H9 (cell line): ENCODE results near the gene VPS13A. TPM values are rescaled to one million over a fixed set of nuclear protein-coding genes. Genes with fewer than 3 reads are reported as not detected.

Experiments used
- DNase-seq: peaks from one replicate; pipeline ENCODE4 v3.0.0-alpha.2; 2017
- H2AFZ ChIP-seq: one replicate; pipeline ENCODE4 v1.6.1; 2013; ENCODE audit warnings: mild to moderate bottlenecking, low read length, control low read depth, moderate library complexity
- H2AK5ac ChIP-seq: 2 replicates; pipeline ENCODE4 v1.6.1; 2013; ENCODE audit warnings: low read length, control low read depth, mixed read lengths; ENCODE audit not compliant: insufficient read length
- H2BK120ac ChIP-seq: one replicate; pipeline ENCODE4 v1.6.1; 2013; ENCODE audit warnings: low read depth, mild to moderate bottlenecking, low read length, control low read depth, inconsistent platforms; ENCODE audit not compliant: poor library complexity, severe bottlenecking
- H2BK12ac ChIP-seq: 2 replicates; pipeline ENCODE4 v1.6.1; 2013; ENCODE audit warnings: low read length, control low read depth, mixed read lengths, low read depth; ENCODE audit not compliant: insufficient read length
- H2BK15ac ChIP-seq: 2 replicates; pipeline ENCODE4 v1.6.1; 2013; ENCODE audit warnings: low read depth, low read length, control low read depth
- H2BK20ac ChIP-seq: one replicate; pipeline ENCODE4 v1.6.1; 2013; ENCODE audit warnings: low read depth, mild to moderate bottlenecking, low read length, control low read depth, inconsistent platforms; ENCODE audit not compliant: poor library complexity, severe bottlenecking
- H2BK5ac ChIP-seq: 2 replicates; pipeline ENCODE4 v1.6.1; 2013; ENCODE audit warnings: low read length, control low read depth, mixed read lengths; ENCODE audit not compliant: insufficient read length
- H3K14ac ChIP-seq: 2 replicates; pipeline ENCODE4 v1.6.1; 2013; ENCODE audit warnings: low read length, control low read depth; ENCODE audit not compliant: insufficient read depth
- H3K18ac ChIP-seq: 2 replicates; pipeline ENCODE4 v1.6.1; 2013; ENCODE audit warnings: low read depth, mild to moderate bottlenecking, mixed read lengths, low read length, control low read depth; ENCODE audit not compliant: insufficient read length
- H3K23ac ChIP-seq: 2 replicates; pipeline ENCODE4 v1.6.1; 2013; ENCODE audit warnings: low read length, control low read depth, mixed read lengths, low read depth; ENCODE audit not compliant: insufficient read length
- H3K23me2 ChIP-seq: 2 replicates; pipeline ENCODE4 v1.6.1; 2013; ENCODE audit warnings: low read depth, mild to moderate bottlenecking, mixed read lengths, low read length, control low read depth; ENCODE audit not compliant: insufficient read length, poor library complexity, severe bottlenecking
- H3K27ac ChIP-seq: 2 replicates; pipeline ENCODE4 v1.5.1; 2013; ENCODE audit warnings: low read length, control low read depth, mixed read lengths, low read depth; ENCODE audit not compliant: insufficient read length
- H3K27me3 ChIP-seq: 2 replicates; pipeline ENCODE4 v1.6.1; 2013; ENCODE audit warnings: low read length, control low read depth, inconsistent platforms; ENCODE audit not compliant: insufficient read depth
- H3K4ac ChIP-seq: 2 replicates; pipeline ENCODE4 v1.6.1; 2013; ENCODE audit warnings: low read depth, mild to moderate bottlenecking, control low read depth, inconsistent platforms, low read length, moderate library complexity
- H3K4me1 ChIP-seq: 2 replicates; pipeline ENCODE4 v1.6.1; 2013; ENCODE audit warnings: low read length, control low read depth, inconsistent platforms; ENCODE audit not compliant: insufficient read depth
- H3K4me2 ChIP-seq: 2 replicates; pipeline ENCODE4 v1.6.1; 2013; ENCODE audit warnings: low read length, control low read depth, mixed read lengths; ENCODE audit not compliant: insufficient read length, insufficient read depth
- H3K56ac ChIP-seq: 2 replicates; pipeline ENCODE4 v1.6.1; 2013; ENCODE audit warnings: low read depth, mild to moderate bottlenecking, mixed read lengths, low read length, control low read depth; ENCODE audit not compliant: insufficient read length
- H3K79me1 ChIP-seq: 2 replicates; pipeline ENCODE4 v1.6.1; 2013; ENCODE audit warnings: low read depth, mild to moderate bottlenecking, moderate library complexity, low read length, control low read depth, inconsistent platforms; ENCODE audit not compliant: insufficient read depth, poor library complexity, severe bottlenecking
- H3K79me2 ChIP-seq: 2 replicates; pipeline ENCODE4 v1.6.1; 2013; ENCODE audit warnings: low read length, control low read depth, inconsistent platforms; ENCODE audit not compliant: insufficient read depth
- H3K9ac ChIP-seq: 2 replicates; pipeline ENCODE4 v1.6.1; 2013; ENCODE audit warnings: low read length, control low read depth, mixed read lengths; ENCODE audit not compliant: insufficient read length; ENCODE audit errors: extremely low read depth
- H3K9me3 ChIP-seq: one replicate; pipeline ENCODE4 v1.6.1; 2013; ENCODE audit warnings: low read depth, low read length, inconsistent platforms; ENCODE audit not compliant: control insufficient read depth
- H3T11ph ChIP-seq: one replicate; pipeline ENCODE4 v1.6.1; 2013; ENCODE audit warnings: mild to moderate bottlenecking, low read length, control low read depth, inconsistent platforms
- H4K20me1 ChIP-seq: one replicate; pipeline ENCODE4 v1.6.1; 2013; ENCODE audit not compliant: control insufficient read depth, insufficient read length, insufficient read depth
- H4K5ac ChIP-seq: 2 replicates; pipeline ENCODE4 v1.6.1; 2013; ENCODE audit warnings: low read depth, mild to moderate bottlenecking, mixed read lengths, low read length, control low read depth; ENCODE audit not compliant: insufficient read length
- H4K8ac ChIP-seq: replicated peaks from 2 replicates; pipeline ENCODE4 v1.6.1; 2013; ENCODE audit warnings: low read length, control low read depth, mixed read lengths, low read depth; ENCODE audit not compliant: insufficient read length
- H4K91ac ChIP-seq: 2 replicates; pipeline ENCODE4 v1.6.1; 2013; ENCODE audit warnings: low read depth, mild to moderate bottlenecking, moderate library complexity, mixed read lengths, low read length, control low read depth; ENCODE audit not compliant: insufficient read length
- H3K27ac Mint-ChIP-seq, 3 experiments: 2 replicates in 2 of 3; 3 replicates in 1 of 3; pipeline ENCODE4 v1.8.0; 2020 to 2021; ENCODE audit warnings: mixed read lengths in 3 of 3, mild to moderate bottlenecking in 1 of 3, moderate library complexity in 1 of 3
- H3K27me3 Mint-ChIP-seq: 2 replicates; pipeline ENCODE4 v1.8.0; 2021; ENCODE audit warnings: low read depth, mild to moderate bottlenecking, moderate library complexity, mixed read lengths
- H3K36me3 Mint-ChIP-seq, 3 experiments: 2 replicates in 2 of 3; 3 replicates in 1 of 3; pipeline ENCODE4 v1.8.0; 2020 to 2021; ENCODE audit warnings: low read depth in 3 of 3, mixed read lengths in 3 of 3; ENCODE audit not compliant: insufficient read depth in 1 of 3
- H3K4me1 Mint-ChIP-seq, 2 experiments: 2 replicates each; pipeline ENCODE4 v1.8.0; 2020; ENCODE audit warnings: mixed read lengths in 2 of 2
- H3K4me3 Mint-ChIP-seq, 2 experiments: 2 replicates in 1 of 2; 3 replicates in 1 of 2; pipeline ENCODE4 v1.8.0; 2020 to 2021; ENCODE audit warnings: mild to moderate bottlenecking in 2 of 2, mixed read lengths in 2 of 2, moderate library complexity in 1 of 2
- H3K9me3 Mint-ChIP-seq, 2 experiments: 2 replicates in 1 of 2; 3 replicates in 1 of 2; pipeline ENCODE4 v1.8.0; 2020; ENCODE audit warnings: mild to moderate bottlenecking in 2 of 2, mixed read lengths in 2 of 2, moderate library complexity in 1 of 2
- WGBS: extraction: QIAGEN DNeasy Blood & Tissue Kit; methylation state at CpG from one replicate; pipeline ENCODE4 v1.1.7; 2013; ENCODE audit warnings: missing lambda C conversion rate, low lambda C conversion rate, mixed read lengths; ENCODE audit not compliant: insufficient read length; ENCODE audit errors: extremely low coverage; 5-methylcytosine and 5-hydroxymethylcytosine counted together
- total RNA-seq: library from RNA; stranded (reverse); gene quantifications from 2 replicates; pipeline ENCODE4 v1.2.1, GENCODE V29; 2021
- TF ChIP-seq, protein P1 (sequence below): fragments of 200-600 bp; sonication (generic); conservative IDR thresholded peaks from 3 replicates; pipeline ENCODE4 v1.8.0; 2021; ENCODE audit warnings: antibody characterized with exemption, mild to moderate bottlenecking

Gene VPS13A
- total RNA-seq, 1 experiment from 2014 or later = 34.0 TPM

DNA sequence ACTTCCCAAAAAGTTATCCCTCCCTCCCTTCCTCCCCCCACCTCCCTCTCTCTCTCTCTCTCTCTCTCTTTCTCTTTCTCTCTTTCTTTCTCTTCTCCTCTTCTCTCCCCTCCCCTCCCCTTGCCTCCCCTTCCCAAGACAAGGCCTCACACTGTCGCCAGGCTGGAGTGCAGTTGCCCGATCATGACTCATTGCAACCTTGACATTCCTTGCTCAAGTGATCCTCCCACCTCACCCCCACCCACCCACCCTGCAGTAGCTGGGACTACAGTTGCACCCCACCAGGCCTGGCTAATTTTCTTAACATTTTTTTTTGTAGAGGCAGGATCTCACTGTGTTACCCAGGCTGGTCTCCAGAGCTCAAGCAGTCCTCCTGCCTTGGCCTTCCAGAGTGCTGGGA lies 32.8 kb downstream of the VPS13A start:
- Histone ChIP-seq H2AFZ (no peak overlapping the region), H2BK15ac (no peak overlapping the region), H4K5ac (no peak overlapping the region), H3K4ac (no peak overlapping the region), H3K9me3 (no peaks in the 10 kb centered on the region), H2BK5ac (no peak overlapping the region), H3K79me2 (no peaks in the 10 kb centered on the region), H3K4me1 (no peaks in the 10 kb centered on the region), H3K4me2 (no peak overlapping the region), H2BK120ac (no peak overlapping the region), H2AK5ac (no peak overlapping the region), H3K9ac (no peak overlapping the region), H2BK12ac (no peak overlapping the region), H3K23ac (no peak overlapping the region), H3K27ac (no peak overlapping the region), H4K20me1 (no peaks in the 10 kb centered on the region), H3K23me2 (no peaks in the 10 kb centered on the region), H2BK20ac (no peak overlapping the region), H3K56ac (no peak overlapping the region), H3K79me1 (no peaks in the 10 kb centered on the region), H3T11ph (no peak overlapping the region), H3K27me3 (no peaks in the 10 kb centered on the region), H3K14ac (no peak overlapping the region), H4K8ac (no peak overlapping the region), H3K18ac (no peak overlapping the region), H4K91ac (no peak overlapping the region)
- H3K27me3 Mint-ChIP-seq = no peaks in the 10 kb centered on the region
- H3K4me1 Mint-ChIP-seq = peaks cover 3 to 4% of the 10 kb centered on the region in 2 experiments; a peak in 3 of 4 replicates
- DNase-seq = peak; percentile 80
- no CpG with 5 or more reads among the region's 2 CpGs for WGBS
- TF ChIP-seq, protein P1, sequence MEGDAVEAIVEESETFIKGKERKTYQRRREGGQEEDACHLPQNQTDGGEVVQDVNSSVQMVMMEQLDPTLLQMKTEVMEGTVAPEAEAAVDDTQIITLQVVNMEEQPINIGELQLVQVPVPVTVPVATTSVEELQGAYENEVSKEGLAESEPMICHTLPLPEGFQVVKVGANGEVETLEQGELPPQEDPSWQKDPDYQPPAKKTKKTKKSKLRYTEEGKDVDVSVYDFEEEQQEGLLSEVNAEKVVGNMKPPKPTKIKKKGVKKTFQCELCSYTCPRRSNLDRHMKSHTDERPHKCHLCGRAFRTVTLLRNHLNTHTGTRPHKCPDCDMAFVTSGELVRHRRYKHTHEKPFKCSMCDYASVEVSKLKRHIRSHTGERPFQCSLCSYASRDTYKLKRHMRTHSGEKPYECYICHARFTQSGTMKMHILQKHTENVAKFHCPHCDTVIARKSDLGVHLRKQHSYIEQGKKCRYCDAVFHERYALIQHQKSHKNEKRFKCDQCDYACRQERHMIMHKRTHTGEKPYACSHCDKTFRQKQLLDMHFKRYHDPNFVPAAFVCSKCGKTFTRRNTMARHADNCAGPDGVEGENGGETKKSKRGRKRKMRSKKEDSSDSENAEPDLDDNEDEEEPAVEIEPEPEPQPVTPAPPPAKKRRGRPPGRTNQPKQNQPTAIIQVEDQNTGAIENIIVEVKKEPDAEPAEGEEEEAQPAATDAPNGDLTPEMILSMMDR = no peak
- H3K27ac Mint-ChIP-seq = no peak overlapping the region
- no peak overlapping the region for H3K4me3 Mint-ChIP-seq
- no peaks in the 10 kb centered on the region for H3K9me3 Mint-ChIP-seq
- H3K36me3 Mint-ChIP-seq = peaks cover 6 to 40% (median 19%) of the 10 kb centered on the region in 3 experiments; a peak in 5 of 7 replicates
